ENCODE measurements around the gene ATP1A2.
A peak's percentile ranks its signal among the peaks of the same experiment; 100 is the strongest.

Gene ATP1A2

DNA sequence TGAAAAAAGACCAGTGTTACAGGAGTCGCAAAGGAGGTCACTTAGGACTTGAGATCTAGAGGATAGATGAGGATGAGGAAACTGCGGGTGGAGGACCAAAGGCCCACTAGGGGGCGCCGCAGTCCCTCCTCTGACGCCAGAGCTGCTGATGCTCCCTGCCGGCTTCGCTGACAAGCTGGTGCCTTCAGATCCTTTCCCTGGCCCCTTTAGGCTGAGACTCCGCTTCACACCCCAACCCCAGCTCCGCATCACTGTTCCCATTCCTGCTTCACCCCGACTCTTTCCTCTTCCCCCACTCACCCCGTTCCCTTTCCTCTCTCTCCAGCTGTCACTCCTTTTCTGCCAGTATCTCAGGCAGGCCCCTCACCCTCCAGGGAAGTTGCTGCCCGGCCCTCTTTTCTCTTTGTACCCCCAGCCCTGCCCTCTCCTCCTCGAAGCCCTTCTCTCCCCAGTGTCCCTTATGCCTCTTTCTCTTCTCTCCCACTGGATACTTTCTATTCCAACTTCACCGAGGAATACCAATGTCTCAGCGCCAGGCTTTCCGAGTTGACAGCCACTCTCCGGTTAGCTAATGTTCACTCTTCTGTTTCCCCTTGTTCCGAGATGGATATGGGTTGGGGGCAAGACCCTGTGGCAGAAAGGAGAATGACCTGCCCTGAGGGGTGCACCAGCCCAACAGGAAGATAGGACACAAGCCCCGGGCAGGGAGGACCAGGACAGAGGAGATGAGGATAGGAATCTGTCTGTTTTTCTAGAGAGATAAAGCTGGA, 29.7 kb upstream of the ATP1A2 start:
- peak; percentile 70 for DNase-seq

DNA sequence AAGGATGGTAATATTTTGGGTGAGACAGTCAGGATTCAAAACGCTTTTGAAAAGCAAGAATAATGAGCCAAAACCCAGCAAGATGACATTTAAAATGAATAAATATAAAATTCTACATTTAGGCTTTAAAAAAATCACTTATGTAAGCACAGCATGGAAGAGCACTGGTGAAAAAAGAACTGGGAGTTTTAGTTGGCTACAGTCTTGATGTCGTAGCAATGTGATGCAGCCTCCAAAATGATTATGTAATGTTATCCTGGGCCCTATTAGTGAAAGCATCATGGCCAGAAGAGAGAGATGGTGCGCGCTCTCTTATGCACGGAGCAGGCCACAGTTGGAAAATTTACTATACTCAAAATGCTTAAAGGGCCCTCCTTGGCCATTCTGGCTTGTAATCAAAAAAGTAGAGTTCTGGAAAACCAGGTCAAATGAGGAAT, 29.1 kb upstream of the ATP1A2 start:
- DNase-seq = no peak

DNA sequence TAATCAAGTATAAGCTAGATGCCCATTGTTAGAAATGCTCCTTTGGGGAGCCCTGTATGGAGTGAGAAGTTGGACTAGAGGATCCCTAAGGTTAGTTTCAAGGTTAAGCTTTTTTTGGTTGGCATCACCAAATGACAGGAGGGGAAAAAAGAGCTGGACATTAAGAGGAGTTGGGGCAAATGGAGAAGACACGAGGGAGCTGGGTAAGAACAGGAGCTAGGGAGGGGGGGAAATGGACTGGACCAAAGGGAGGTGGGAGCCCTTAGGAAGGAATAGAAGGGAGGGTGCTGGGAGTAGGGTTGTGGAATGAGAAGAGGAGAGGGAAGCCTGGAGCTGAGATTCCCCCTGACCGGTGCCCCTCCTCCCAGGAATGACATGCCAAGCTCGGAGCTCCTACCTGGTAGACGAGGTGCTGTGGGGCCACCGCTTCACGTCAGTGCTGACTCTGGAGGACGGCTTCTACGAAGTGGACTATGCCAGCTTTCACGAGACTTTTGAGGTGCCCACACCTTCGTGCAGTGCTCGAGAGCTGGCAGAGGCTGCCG, 28.4 kb upstream of the ATP1A2 start:
- no peak for DNase-seq

DNA sequence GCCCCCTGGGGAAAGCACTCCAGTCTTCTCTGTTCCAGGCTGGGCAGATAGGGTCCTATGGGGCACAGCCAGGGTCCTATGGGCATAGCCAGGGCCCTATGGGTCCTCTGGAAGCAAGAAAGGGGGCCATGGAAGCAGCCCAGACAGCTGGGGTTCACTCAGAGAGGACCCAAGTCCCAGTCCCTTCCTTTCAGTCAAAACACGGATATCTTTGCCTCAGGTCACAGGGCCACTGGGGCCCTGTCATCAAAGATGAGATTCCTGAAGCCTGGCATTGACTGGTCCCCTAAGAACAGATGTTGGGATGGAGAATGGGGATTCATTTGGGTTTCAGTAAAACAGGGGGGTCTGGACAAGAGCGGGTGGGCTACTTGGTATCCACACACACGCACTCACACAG, 25.7 kb upstream of the ATP1A2 start:
- no peak for DNase-seq

DNA sequence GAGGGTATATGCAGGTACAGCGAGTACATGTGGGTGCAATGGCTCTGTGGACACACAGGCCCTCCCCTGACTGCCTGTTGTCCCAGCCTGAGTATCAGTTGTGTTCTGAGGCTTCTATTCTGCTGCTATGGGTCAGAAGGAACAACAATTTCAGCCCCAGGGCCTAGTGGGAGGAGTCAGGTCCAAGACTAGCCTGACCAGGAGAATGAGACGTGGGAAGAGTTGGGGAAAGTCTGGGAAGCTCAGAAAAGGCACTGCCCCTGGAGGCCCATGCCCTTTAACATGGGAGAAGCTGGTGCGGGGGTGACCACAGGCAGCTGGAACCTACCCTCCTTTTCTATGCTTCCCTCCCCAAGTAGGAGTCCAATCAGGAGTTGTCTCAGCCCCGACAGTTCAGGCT, 24.8 kb upstream of the ATP1A2 start:
- no peak for DNase-seq

DNA sequence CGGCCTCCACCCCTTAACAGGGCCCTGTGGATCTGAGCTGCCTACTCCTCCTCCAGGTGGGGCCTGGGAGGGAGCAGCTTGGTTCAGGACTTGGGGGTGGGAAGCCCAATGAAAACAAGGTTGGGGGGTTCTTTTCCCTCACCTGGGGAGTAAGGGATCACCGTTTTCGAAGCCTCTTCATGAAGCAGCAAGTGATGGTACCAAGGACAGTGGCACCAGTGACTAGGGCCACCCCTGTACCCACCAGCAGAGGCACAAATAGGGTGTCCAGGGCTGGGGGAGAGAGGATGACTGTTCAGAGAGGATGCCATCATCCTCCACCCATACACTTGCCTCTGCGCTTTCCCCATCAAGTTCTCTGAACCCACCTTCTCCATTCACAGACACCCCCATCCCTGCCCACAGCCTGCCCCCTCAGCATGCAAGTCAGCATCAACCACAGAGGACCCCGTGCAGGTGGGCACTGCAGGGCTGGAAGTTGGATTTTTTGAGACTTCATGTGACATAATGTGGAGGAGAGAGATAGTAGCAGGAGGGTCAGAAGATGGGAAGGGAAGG, 23.8 kb upstream of the ATP1A2 start:
- no peak for DNase-seq

DNA sequence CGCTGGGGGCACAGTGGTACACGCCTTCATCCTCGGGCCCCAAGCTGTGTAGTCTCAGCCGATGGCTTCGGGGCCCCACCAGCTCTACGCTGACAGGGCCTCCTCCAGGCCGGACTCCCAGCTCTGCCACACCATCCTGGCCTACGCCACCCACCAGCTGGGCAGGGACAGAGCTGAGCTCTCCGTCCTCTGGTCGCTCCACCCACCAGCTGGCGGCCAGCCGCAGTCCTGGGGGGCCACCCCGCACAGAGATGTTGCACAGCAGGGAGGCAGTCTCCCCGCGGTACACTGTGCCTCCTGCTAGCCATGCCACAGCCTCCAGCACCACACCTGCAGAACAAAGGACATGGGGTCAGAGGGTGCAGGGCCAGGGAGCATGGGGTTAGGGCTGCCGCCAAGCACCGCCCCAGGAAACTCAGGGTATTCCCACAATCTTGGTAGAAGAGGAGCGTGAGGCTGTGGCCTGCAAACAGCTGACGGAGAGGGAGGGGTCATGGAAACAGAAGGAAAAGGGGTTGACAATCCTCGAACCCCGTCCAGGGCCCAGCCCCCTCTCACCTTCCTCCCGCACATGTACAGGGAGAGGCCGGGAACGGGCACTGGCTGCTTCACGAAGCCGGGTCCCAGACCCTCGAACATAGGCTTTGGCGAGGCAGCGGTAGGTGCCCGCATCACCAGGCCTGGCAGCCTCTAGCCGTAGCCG, 23.0 kb upstream of the ATP1A2 start:
- no peak for DNase-seq

DNA sequence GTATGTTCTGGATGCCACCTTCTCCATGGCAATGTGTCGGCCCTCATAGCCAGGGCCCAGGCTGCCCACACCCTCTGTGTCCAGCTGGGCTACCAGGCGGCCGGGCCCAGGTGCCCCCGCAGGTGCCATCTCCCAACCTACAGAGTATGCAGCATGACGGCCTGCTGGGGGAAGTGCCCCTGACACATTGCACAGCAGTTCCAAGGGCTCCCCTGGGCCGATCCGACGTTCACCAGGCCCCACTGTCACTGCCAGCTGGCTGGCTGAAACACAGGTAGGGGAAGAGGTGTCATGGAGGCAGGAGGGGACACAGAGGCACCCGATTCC, 22.5 kb upstream of the ATP1A2 start:
- no peak for DNase-seq

DNA sequence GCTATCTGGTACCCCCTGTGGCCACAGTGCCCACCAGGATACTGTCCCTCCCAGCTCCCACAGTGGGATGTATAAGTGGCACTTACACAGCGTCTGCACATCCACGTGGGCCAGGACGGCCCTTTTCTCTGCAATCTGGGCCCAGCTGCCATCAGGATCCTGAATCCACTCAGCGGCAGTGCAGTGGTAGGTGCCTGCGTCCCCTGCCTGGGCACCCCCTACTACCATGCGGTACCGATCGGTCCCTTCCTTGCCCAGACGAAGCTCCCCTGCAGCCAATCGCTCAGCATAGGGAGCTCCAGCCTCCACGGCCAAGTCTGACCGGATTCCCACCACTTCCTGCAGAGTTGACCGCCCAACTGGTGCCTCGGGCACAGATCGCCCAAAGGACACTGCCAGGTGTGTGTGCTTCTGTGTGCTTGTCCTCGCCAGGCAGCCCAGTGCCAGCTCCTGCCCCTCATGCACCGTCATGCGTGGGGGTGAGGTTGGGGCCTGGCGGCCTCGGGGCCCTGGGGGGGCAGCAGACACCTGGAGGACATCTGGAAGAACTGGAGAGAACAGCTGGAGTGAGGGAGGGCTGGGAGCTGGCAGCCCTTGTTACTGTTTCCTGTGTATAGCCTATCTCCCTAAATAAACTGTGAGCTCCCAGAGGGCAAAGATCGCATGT, 21.8 kb upstream of the ATP1A2 start:
- no peak for DNase-seq

DNA sequence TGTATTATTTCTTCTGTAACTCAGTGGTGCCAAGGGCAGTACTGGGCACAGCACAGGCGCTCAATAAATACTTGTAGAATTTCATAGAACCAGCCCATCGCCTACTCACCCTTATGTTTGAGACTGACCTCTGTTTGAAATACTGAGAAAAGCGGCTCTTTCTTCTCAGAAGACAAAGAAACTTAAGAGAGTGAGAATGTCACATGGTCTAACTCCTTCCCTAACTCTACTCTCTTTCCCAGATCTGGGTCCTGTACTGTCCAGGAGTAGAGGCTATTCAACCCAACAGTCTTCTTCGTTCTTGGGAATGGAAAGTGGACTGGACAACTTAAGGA, 21.3 kb upstream of the ATP1A2 start:
- DNase-seq = no peak

DNA sequence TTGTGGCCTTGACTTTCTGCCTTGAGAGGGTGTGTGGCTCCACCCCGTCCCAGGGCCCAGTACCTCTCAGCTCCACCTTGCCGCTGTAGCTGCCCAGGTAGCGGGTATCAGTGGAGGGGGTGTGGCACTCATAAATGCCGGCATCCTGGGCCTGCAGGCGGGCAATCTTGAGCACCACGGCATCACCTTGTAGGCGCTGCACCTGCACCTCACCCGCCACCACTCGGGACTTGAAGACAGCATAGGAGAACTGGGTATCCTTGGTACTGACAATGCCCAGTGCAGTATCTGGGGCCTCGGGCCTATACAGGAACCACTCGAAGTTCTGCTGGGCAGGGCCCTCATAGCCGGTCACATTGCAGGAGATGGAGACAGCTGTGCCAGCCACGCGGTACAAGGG, 20.8 kb upstream of the ATP1A2 start:
- DNase-seq = no peak

DNA sequence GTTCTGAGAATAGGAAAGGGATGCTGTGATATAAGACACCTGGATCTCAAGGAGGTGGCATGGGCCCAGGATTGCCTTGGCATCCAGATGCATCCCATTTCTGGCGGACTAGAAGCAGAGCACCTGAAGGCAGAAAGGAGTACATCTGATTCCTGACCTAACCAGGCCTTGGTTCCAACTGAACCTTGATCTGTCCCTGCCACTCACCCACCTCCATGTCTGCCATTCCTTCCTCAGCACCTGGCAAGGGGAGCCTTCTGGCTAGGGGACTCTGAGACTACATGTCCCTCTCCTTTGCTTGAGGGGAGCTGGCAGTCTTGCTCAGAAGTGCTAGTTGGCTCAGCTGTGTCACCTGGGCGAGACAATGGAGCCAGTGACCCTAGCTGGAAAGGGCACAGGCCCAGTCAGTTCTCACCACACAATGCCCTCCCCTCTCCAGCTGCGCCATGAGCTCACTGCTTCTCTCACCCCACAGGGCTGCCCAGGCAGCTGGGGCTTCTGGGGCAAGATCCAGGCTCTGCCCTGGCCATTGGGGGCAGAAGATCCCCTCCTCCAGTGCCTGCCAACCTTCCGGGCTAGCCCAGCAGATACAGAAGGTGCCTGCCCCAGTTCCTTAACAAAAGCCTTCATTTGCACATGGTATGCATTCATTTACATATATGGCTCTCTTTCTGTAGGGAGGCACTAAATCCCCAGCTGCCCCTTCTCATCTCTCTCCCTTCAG, 20.0 kb upstream of the ATP1A2 start:
- no peak for DNase-seq

DNA sequence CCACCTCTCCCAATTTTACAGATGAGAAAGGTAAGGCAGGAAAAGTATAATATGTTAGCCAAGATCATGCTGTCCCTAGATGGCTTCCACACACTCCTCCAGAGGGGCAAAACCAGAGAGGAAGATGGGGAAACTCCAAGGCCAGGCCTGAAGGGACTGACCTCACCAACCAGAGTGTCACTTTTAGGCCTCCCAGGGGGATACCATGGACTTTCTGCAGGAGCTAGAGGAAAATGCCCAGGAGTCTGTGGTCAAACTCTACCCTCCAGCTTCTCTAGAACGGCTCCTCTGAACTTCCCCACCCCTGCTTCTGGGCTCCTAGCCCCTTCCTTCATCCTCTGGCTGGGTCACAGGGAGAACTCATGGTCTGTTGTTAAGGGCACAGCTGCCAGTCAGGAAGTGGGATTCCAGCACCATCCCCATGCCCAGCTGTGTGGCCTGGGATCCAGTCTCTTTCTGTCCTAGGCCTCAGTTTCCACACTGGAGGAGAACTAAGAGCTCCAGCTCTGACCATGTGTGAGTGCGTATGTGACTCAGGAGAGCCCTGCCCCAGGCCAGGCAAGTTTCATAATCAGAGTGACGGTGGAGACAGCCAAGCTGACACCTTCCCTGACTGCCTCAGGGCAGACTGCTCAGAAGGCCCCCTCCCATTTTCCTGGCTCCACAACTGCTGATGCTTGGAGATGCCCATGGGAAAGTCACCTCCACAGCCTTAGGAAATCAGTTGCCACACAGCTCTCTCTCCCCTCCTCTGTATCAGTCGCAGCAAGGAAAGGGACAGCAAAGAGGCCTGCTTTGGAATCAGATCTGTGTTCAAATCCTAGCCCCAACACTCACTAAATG, 19.1 kb upstream of the ATP1A2 start:
- DNase-seq = no peak

DNA sequence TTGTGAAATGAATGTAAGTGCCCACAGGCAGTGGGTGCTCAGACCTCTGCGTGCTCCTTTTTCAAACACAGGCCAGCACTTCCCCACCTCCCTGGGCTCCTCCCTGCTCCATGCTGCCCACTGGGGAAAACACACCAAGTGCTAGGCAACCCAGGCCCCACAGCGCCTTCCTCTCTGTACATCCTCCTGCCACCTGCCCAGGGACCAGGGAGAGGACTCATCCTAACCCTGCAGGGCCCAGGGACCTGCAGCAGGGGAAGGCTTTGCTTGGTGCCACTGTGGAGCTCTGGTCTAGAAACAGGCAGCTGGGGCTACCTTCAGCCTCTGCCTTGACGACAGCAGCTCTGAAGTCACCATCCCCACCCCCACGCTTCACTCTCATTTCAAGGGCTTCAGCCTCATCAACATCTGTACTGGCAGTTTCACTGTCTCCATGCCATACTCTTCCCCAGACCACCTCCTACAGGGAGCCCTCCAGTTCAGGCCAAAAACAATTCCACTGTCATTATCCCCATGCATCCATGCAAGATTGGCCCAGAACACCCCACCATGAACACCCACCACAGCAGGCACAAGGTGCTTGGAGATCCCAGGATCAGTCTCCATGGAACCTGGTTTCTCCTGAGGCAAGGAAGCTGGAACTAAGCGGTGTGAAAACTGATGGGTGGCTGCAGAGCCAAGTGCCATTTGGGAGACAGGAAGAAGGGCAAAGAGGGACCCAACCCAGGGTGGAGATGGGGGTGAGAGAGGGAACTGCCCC, 18.2 kb upstream of the ATP1A2 start:
- DNase-seq = no peak

DNA sequence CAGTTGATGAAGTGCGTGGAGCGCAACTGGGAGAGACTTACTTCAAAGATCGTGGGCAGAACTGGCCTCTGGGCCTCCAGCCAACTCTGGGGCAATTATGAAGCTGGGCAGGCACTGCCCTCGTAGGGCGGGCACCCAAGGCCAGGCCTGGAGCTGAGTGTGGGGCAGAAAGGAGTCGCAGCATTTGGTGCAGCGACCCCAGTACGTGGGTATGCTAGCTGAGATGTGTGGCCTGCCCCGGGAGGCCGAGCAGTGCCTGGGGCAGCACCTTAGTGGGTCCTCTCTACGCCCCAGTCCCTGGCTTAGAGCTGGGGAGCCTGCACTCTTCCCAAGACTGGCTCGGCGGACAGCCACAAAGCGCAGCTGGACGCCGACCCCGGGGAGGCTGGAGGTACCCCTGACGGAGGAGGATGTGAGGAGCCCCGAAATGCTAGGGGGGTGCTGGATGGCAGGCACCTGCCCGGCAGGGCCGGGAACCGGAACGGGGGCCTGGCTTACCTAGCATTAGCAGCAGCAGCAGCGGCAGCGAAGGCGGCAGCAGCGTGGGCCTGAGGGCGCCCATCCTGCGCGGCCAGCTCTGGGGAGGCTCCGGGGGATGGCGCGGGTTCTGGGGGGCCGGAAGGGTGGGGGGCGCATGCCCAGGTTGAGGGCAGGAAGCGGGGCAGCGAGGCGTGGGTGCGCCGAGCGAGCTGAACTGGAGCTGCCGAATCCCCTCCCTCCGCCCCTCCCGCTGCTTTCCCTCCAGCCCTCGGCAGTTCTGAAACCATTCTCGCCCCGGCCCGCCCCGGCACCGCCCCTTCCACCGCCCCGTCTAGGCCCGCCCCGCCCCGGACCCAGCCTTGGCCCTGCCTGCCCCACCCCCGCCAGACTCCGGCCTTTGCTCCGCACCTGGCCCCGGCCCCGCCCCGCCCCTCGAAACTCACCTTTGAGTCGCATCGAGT, 17.4 kb upstream of the ATP1A2 start, which contains the start of gene IGSF8:
Gene IGSF8, minus strand, starts transcription at position 709 of the 941 bp plus-strand sequence. Its CDS starts 147 bp downstream, at position 562.
- DNase-seq = peak; percentile 97

DNA sequence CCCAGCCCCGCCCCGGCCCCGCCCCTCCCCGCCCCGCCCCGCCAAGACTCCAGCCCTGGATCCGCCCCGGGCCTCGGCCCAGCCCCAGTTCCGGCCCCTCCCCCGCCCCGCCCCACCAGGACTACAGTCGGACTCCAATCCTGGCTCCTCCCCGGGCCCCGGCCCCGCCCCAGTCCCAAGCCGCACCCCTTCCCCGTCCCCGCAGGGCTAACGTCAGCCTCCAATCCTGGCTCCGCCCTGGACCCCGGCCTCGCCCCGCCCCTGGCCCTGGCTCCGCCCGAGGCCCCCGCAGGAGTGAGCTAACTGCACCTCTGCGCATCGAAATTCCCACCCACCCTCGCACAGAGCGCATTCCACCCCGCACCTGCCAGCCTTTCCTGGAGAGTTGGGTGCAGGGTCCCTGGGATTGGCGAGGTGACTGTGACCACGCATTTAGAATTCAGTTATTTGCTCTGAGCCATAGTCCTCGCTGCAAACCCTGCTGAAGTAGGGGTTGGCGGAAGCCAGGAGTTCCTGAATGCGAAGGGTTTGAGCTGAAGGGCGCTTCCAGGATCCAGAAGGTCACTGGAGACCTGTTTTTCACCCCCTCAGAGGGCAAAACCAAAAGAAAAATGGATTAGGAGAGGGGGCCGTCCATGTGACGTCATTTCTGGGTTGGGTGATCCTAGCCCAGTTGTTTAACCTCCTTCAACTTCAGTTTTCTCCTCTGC, 16.6 kb upstream of the ATP1A2 start:
- DNase-seq = peak; percentile 99

DNA sequence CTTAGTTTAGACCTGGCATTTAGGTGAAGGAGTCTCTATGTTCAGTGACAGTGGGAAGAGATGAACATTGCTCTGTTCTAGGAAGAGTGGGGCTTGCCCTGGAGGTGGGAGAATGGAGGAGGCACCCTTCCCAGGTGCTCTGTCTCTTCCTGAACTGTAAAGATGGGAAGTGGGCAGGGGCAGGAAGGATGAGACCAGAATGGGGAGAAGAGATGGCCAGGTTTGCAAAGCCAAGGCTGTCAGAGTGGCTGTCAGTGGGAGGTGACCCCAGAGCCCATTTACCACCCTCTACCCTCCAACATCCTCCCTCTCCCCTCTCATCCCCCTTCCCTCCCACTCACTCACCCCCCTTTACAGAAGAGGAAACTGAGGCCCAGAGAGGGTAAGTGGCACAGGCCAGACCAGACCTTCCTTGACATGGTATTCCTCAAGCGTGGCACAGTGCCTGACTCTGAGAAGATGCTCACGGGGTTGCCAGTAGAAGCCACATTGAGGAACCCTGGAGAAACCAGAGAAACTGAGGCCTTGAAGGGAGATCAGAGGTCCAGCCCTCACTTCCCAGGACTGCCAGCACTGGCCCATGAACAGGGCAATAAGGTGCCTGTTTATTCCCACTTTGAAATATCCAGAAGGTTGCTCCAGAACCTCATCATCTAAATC, 15.7 kb upstream of the ATP1A2 start:
- DNase-seq = no peak

DNA sequence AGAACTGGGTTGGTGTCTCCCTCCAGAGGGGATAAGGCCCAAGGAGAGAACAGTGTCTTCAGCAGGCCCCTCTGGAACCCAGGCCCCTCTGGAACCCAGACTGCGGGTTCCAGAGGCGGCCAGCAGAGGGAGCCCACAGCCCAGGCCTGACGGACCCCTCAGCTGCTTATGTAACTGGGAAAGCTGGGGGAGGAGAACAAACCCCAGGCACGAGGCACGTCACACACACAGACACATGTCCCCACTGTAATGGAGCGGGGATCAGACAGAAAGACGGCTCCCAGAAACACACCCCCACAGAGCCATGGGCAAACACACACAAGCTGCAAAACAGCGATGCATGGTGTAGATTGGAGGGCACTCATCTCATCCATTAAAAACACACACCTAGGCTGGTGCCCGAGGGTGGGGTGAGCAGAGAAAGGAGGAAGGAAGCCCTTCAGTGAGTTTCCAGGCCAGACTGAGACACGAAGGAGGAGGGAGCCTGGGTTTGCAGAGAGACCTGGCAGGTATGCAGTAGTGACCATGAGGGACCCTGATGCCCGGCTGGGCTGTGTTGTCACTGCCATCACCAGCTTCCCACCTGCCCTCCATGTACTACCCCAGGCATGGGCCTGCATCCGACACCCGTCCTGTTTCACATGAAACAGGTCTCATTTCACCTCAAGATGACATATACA, 14.4 kb upstream of the ATP1A2 start:
- peak; percentile 61 for DNase-seq

Measured in T-helper 9 cell (primary cell).